Tibial nerve (tissue), 4 donors: Measurements from ENCODE around the gene COL4A1. TPM values are rescaled to one million over a fixed set of nuclear protein-coding genes. Genes with fewer than 3 reads are reported as not detected.
A peak's percentile ranks its signal among the peaks of the same experiment; 100 is the strongest.

Experiments
- DNase-seq, 2 donors: peaks; one replicate each; pipeline ENCODE4 v3.0.0-alpha.2; 2019; ENCODE audit warnings: low spot score in 2 of 2
- H3K27ac ChIP-seq, 4 donors: fragments of 200-600 bp; sonication (generic) in 3 of 4; one replicate each; pipeline ENCODE4 v1.5.1; 2017 to 2019; ENCODE audit warnings: mild to moderate bottlenecking in 1 of 4
- H3K27me3 ChIP-seq, 2 donors: fragments of 200-600 bp; sonication (generic) in 1 of 2; one replicate each; pipeline versions ENCODE4 v1.5.1 to v1.6.0; 2017 to 2019
- H3K36me3 ChIP-seq, 3 donors: fragments of 200-600 bp; sonication (generic); one replicate each; pipeline ENCODE4 v1.5.1; 2018 to 2019
- H3K4me1 ChIP-seq, 4 donors: fragments of 200-600 bp; sonication (generic) in 3 of 4; one replicate each; pipeline ENCODE4 v1.5.1; 2017 to 2019
- H3K4me3 ChIP-seq, 4 donors: fragments of 200-600 bp; sonication (generic) in 3 of 4; one replicate each; pipeline ENCODE4 v1.5.1; 2017 to 2019; ENCODE audit warnings: mild to moderate bottlenecking in 1 of 4, moderate library complexity in 1 of 4
- H3K9me3 ChIP-seq, 4 donors: fragments of 200-600 bp; sonication (generic) in 3 of 4; one replicate each; pipeline ENCODE4 v1.5.1; 2017 to 2019
- CTCF ChIP-seq, 5 experiments: fragments of 200-600 bp in 3 of 5; fragments of 450-650 bp in 2 of 5; sonication (generic) in 3 of 5; IDR thresholded peaks; one replicate each; pipeline ENCODE4 v1.5.1; 2016 to 2019; ENCODE audit warnings: antibody characterized with exemption in 5 of 5, mild to moderate bottlenecking in 3 of 5, moderate library complexity in 2 of 5
- EP300 ChIP-seq, 2 donors: sonication (generic); formaldehyde crosslinking; IDR thresholded peaks; one replicate each; pipeline ENCODE4 v1.6.1; 2017; ENCODE audit warnings: antibody characterized with exemption in 2 of 2, mild to moderate bottlenecking in 1 of 2
- POLR2A ChIP-seq, 2 donors: fragments of 450-650 bp; IDR thresholded peaks; one replicate each; pipeline ENCODE4 v1.6.1; 2017; ENCODE audit warnings: antibody characterized with exemption in 2 of 2, mild to moderate bottlenecking in 2 of 2, moderate library complexity in 2 of 2
- WGBS, 2 donors: methylation state at CpG; one replicate each; pipeline ENCODE4 v1.1.5; 2018; 5-methylcytosine and 5-hydroxymethylcytosine counted together
- total RNA-seq, 4 donors: library from RNA; depleted of rRNA; stranded (reverse); fragments of >200 nt; gene quantifications; one replicate each; pipeline ENCODE4 v1.1.0, GENCODE V29; 2016

Gene COL4A1
- total RNA-seq, 4 donors from 2014 or later: 385 to 583 (median 526) TPM

DNA sequence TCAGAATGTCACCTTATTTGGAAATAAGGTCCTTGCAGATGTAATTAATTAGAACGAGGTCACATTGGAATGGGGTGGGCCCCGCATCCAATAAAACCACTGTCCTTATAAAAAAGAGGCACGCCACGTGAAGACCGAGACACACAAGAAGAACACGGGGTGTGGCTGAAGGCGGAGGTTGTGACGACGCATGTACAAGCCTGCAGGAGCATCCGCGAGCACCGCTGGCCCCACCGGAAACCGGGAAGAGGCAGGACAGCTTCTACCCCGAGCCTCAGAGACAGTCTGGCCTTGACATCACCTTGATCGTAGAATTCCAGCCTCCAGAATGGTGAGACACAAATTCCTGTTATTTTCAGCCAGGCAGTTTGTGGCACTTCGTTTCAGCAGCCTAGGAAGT lies 177.9 kb downstream of the COL4A1 start:
- Histone ChIP-seq H3K9me3 (no peaks in the 10 kb centered on the region), H3K4me1 (peaks cover 0 to 19% (median 3%) of the 10 kb centered on the region in 4 donors), H3K27me3 (no peaks in the 10 kb centered on the region), H3K4me3 (no peak overlapping the region), H3K27ac (no peak overlapping the region), H3K36me3 (no peaks in the 10 kb centered on the region)
- WGBS, 2 donors: 92 to 93% methylated on average over 17 of the region's 17 CpGs
- no peak for TF ChIP-seq CTCF (IDR thresholded peaks at IDR 0.05)
- no peak for TF ChIP-seq EP300 (IDR thresholded peaks at IDR 0.05)
- TF ChIP-seq POLR2A (IDR thresholded peaks at IDR 0.05): no peak
- DNase-seq: no peak

DNA sequence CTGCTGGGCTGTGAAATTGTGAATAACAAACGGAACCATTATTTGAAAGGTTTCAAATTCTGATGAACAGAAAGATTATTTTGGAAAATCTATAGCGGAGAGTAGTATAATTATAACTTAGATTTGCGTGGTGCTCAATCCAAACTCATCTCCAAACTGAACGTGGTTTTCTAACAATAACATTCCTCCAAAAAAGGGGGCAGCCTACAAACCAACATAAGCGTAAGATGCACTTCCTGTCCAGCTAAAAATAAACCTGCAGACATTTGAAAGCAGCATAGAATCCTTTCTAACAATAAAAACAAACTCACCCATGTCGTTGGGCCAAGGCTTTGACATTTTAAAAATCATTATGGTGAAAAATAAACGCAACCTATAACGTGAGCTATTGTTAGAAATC lies 178.4 kb downstream of the COL4A1 start:
- 68 to 73% methylated on average over 8 of the region's 8 CpGs for WGBS, 2 donors
- H3K27ac ChIP-seq: no peak overlapping the region
- DNase-seq: no peak
- no peaks in the 10 kb centered on the region for H3K9me3 ChIP-seq
- H3K36me3 ChIP-seq: no peaks in the 10 kb centered on the region
- no peaks in the 10 kb centered on the region for H3K27me3 ChIP-seq
- peaks cover 0 to 19% (median 3%) of the 10 kb centered on the region in 4 donors for H3K4me1 ChIP-seq
- H3K4me3 ChIP-seq: no peak overlapping the region
- TF ChIP-seq EP300 (IDR thresholded peaks at IDR 0.05) (no peak), CTCF (IDR thresholded peaks at IDR 0.05) (no peak), POLR2A (IDR thresholded peaks at IDR 0.05) (no peak)

DNA sequence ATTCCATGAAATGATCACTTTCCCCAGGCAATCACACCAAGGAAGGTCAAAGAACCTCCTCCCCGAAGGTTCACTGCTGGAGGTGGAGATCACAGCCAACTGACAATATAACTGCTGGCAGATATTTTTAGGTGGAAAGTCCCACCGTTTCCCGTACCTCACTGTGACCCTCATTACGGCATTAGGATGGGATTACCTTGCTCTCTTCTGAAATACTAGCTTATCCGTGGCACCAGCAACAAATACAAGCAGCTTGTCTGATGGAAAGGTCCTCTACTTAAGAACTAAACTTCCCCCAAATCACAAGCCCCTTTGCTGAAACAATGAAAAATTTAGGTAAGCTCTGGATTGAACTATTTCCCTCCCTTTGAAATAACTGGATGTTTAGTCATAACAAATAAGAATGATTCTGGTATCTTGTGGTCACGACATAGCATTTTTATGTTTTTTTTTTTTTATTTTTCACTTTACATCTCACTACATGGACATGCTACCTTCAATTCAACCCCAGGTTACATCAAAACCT lies 178.9 kb downstream of the COL4A1 start:
- no peak overlapping the region for H3K4me3 ChIP-seq
- TF ChIP-seq CTCF (IDR thresholded peaks at IDR 0.05): no peak
- no peak for TF ChIP-seq POLR2A (IDR thresholded peaks at IDR 0.05)
- no peak for TF ChIP-seq EP300 (IDR thresholded peaks at IDR 0.05)
- H3K4me1 ChIP-seq: peaks cover 0 to 19% (median 3%) of the 10 kb centered on the region in 4 donors
- no peak for DNase-seq
- H3K9me3 ChIP-seq: no peaks in the 10 kb centered on the region
- WGBS, 2 donors: 62 to 77% methylated on average over 6 of the region's 6 CpGs
- H3K27me3 ChIP-seq: no peaks in the 10 kb centered on the region
- H3K27ac ChIP-seq: no peak overlapping the region
- H3K36me3 ChIP-seq: no peaks in the 10 kb centered on the region

DNA sequence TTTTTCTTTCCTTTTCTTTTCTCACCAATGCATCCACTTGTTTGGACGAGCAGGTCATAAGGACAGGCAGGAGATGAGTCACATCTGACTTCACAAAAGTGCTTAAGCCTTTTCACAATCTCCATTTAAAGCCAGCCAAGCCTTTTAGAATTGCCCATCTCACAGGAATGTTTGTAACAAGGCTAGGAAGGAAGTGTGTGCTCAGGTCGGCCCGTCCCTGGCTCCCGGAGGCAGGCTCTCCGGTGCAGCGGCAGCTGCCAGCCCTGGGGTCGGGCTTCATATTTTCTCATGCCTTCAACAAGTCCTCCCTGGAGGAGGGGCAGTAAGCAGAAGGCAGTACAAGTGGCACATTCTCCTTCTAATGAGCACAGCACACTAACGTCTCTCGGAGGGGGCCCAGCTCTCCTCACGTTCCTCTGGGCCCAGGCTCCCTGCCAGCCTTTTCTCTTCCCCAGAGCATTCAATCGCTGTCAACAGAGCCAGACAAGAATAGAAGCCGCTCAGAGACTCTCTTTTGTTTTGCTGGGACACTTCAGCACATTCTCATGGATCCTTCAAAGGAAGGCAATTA lies 180.5 kb downstream of the COL4A1 start:
- Histone ChIP-seq H3K4me3 (peak overlapping the region in 1 of 4 donors; percentile 8), H3K9me3 (no peaks in the 10 kb centered on the region), H3K4me1 (peaks cover 0 to 19% (median 3%) of the 10 kb centered on the region in 4 donors), H3K27ac (peak overlapping the region; percentile 4 to 76 (median 58)), H3K36me3 (no peaks in the 10 kb centered on the region), H3K27me3 (no peaks in the 10 kb centered on the region)
- no peak for TF ChIP-seq POLR2A (IDR thresholded peaks at IDR 0.05)
- TF ChIP-seq EP300 (IDR thresholded peaks at IDR 0.05): peak; percentile 50 to 71
- TF ChIP-seq CTCF (IDR thresholded peaks at IDR 0.05): no peak
- WGBS, 2 donors: 5 to 12% methylated on average over 12 of the region's 12 CpGs
- no peak for DNase-seq

DNA sequence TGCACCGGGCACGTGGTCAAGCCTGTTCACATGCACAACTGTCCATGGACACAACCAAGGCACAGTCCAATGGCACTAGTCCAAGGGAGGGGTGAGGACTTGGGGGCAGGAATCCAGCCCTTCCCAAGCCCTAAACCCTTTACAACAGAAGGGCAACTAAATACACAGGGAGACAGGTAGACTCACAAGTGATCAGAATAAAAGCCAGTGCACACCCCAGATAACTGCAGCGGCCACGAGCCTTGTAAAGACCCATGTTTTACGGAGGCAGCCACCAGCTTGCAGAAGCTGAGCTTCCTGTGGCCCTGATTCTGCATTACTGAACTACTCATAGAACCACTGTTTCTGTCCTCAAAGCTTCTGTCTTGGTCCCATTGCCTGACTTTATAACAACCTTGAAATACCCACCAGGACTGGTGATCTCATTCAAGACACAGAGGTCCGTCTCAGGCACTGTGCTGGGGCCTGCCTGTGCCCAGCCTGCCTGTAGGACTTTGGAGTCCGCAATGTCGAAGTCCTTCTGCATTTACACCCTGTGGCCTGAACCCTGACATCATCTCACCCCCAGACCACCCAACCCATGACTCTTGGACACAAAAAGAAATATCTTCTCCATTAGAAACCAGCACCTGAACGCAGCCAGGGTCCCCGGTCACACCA lies 181.2 kb downstream of the COL4A1 start:
- WGBS, 2 donors: 93% methylated on average over 10 of the region's 10 CpGs

More for the DNA sequence above, 181.2 kb downstream of the COL4A1 start:
- H3K36me3 ChIP-seq: no peaks in the 10 kb centered on the region
- TF ChIP-seq CTCF (IDR thresholded peaks at IDR 0.05): no peak
- no peak for TF ChIP-seq POLR2A (IDR thresholded peaks at IDR 0.05)
- TF ChIP-seq EP300 (IDR thresholded peaks at IDR 0.05): no peak
- H3K4me1 ChIP-seq: peaks cover 0 to 19% (median 3%) of the 10 kb centered on the region in 4 donors
- no peaks in the 10 kb centered on the region for H3K9me3 ChIP-seq
- no peak for DNase-seq
- no peaks in the 10 kb centered on the region for H3K27me3 ChIP-seq
- no peak overlapping the region for H3K4me3 ChIP-seq
- peak overlapping the region; percentile 4 to 76 (median 58) for H3K27ac ChIP-seq
